Kidney (tissue), 14 donors: ENCODE measurements around the gene PALM. TPM values are rescaled to one million over a fixed set of nuclear protein-coding genes. Genes with fewer than 3 reads are reported as not detected.

Experiments used
- DNase-seq, 5 donors: peaks; one replicate each; pipeline ENCODE4 v3.0.0-alpha.2; 2013 to 2020
- FAIRE-seq: peaks from 2 replicates; lab custom pipeline; 2012; peaks lifted over from hg19 to GRCh38; lab: Jason Lieb, UNC
- H3K27ac ChIP-seq, 2 donors: one replicate each; pipeline ENCODE4 v1.7.0; 2013; ENCODE audit warnings: low read depth in 2 of 2, low read length in 2 of 2, inconsistent platforms in 1 of 2
- H3K27me3 ChIP-seq: one replicate; pipeline ENCODE4 v1.7.1; 2013; ENCODE audit warnings: low read length, inconsistent platforms; ENCODE audit not compliant: control insufficient read depth, insufficient read depth
- H3K36me3 ChIP-seq, 3 donors: one replicate each; pipeline versions ENCODE4 v1.7.0 to v1.7.1; 2013; ENCODE audit warnings: low read length in 3 of 3, control low read depth in 1 of 3, inconsistent platforms in 1 of 3; ENCODE audit not compliant: insufficient read depth in 3 of 3, control insufficient read depth in 2 of 3
- H3K4me1 ChIP-seq, 3 donors: one replicate each; pipeline versions ENCODE4 v1.7.0 to v1.7.1; 2013; ENCODE audit warnings: low read length in 3 of 3, inconsistent platforms in 1 of 3, low read depth in 1 of 3; ENCODE audit not compliant: control insufficient read depth in 2 of 3, insufficient read depth in 2 of 3
- H3K4me3 ChIP-seq, 3 donors: one replicate each; pipeline versions ENCODE4 v1.7.0 to v1.8.1; 2013; ENCODE audit warnings: low read length in 3 of 3, control low read depth in 1 of 3, inconsistent platforms in 1 of 3
- H3K9ac ChIP-seq, 3 donors: one replicate each; pipeline versions ENCODE4 v1.7.0 to v1.7.1; 2013; ENCODE audit warnings: low read length in 3 of 3, control low read depth in 1 of 3, inconsistent platforms in 1 of 3
- H3K9me3 ChIP-seq, 3 donors: one replicate each; pipeline versions ENCODE4 v1.7.0 to v1.7.1; 2013; ENCODE audit warnings: low read length in 3 of 3, control low read depth in 1 of 3, inconsistent platforms in 1 of 3; ENCODE audit not compliant: control insufficient read depth in 2 of 3, insufficient read depth in 1 of 3
- CTCF ChIP-seq: IDR thresholded peaks from 3 replicates; pipeline ENCODE4 v1.5.1; 2012; ENCODE audit warnings: mild to moderate bottlenecking, moderate library complexity, borderline replicate concordance; ENCODE audit not compliant: insufficient read depth; ENCODE audit errors: extremely low read depth
- intact Hi-C: fragments of 100-400 bp; cut with DNase I; formaldehyde crosslinking; loops from one replicate; pipeline ENCODE4 v1.11.1; 2022
- polyA plus RNA-seq: library from polyadenylated mRNA; stranded (reverse); fragments of 350-450 nt; fragmentation: Illumina TruSeq; extraction: RNeasy Lipid Tissue Mini Kit (QIAGEN cat#74804); gene quantifications from one replicate; pipeline ENCODE4 v1.2.3, GENCODE V29; 2014; ENCODE audit warnings: low read depth, low replicate concordance; ENCODE audit not compliant: insufficient read depth
- total RNA-seq: library from RNA; stranded (reverse); fragmentation: NEBNext Ultra II Directional; extraction: Animal tissue kit (Norgen Biotek cat#: 25700); gene quantifications from one replicate; pipeline ENCODE4 v1.2.1, GENCODE V29; 2021
- donor health status: control.
- donor health status: control.
- donor health status: control.
- donor health status: control.
- donor health status: control.
- donor health status: DM: yes; HTN: yes; CAD: no.
- donor health status: Normal renal cell carcinoma (clear cell type).

Gene PALM
- total and polyA plus RNA-seq, 2 donors from 2014 or later, result 49.4 to 92.3 TPM

GRCh38 chr19:681029-682019 is 27.4 kb upstream of the PALM start:
- peak overlapping the region; percentile 86 to 87 for H3K27ac ChIP-seq

GRCh38 chr19:682678-683320 is 25.9 kb upstream of the PALM start:
- Histone ChIP-seq H3K4me1 (peaks cover 0 to 4% (median 0%) of the 10 kb centered on the region in 3 donors), H3K9me3 (no peaks in the 10 kb centered on the region), H3K9ac (no peak overlapping the region), H3K27me3 (no peaks in the 10 kb centered on the region), H3K27ac (no peak overlapping the region), H3K4me3 (no peak overlapping the region), H3K36me3 (no peaks in the 10 kb centered on the region)
- TF ChIP-seq CTCF, result no peak
- DNase-seq, result peak in 2 of 5 donors; percentile 65 to 83
- intact Hi-C loops, result no loop called here
- FAIRE-seq, result no peak

More at GRCh38 chr19:681029-682019, 27.4 kb upstream of the PALM start:
- FAIRE-seq (no peak), DNase-seq (peak in 2 of 5 donors; percentile 72 to 90)
- H3K27me3 ChIP-seq, result no peaks in the 10 kb centered on the region
- no peaks in the 10 kb centered on the region for H3K9me3 ChIP-seq
- intact Hi-C loops, result no loop called here
- peaks cover 0 to 13% (median 0%) of the 10 kb centered on the region in 3 donors for H3K4me1 ChIP-seq
- peak overlapping the region in 2 of 3 donors; percentile 65 to 73 for H3K4me3 ChIP-seq
- no peak for TF ChIP-seq CTCF
- H3K36me3 ChIP-seq, result no peaks in the 10 kb centered on the region
- no peak overlapping the region for H3K9ac ChIP-seq

GRCh38 chr19:685454-685931 is 23.2 kb upstream of the PALM start:
- Histone ChIP-seq H3K27ac (no peak overlapping the region), H3K36me3 (no peaks in the 10 kb centered on the region), H3K9ac (no peak overlapping the region), H3K9me3 (no peaks in the 10 kb centered on the region), H3K4me1 (no peaks in the 10 kb centered on the region), H3K4me3 (no peak overlapping the region), H3K27me3 (no peaks in the 10 kb centered on the region)
- FAIRE-seq (no peak), DNase-seq (peak in 2 of 5 donors; percentile 52 to 69)
- TF ChIP-seq CTCF, result no peak
- intact Hi-C loops, result no loop called here
